SK-N-SH treated with all-trans-retinoic acid at 6 μM for 48 hours (cell line): ENCODE results near the gene KRT73.

Experiments
- ATAC-seq: fragments of 200-7000 bp; cut with Tn5 transposase; 3 replicates; pipeline ENCODE4 v1.9.1; 2020; ENCODE audit warnings: mild to moderate bottlenecking, moderate library complexity
- ARNTL ChIP-seq: fragments of 450-650 bp; formaldehyde crosslinking; IDR thresholded peaks from 2 replicates; pipeline ENCODE4 v1.5.0; 2020; ENCODE audit warnings: low read depth, mild to moderate bottlenecking, moderate library complexity, borderline replicate concordance
- BACH2 ChIP-seq: fragments of 250-450 bp; sonication (Bioruptor Pico); IDR thresholded peaks from 2 replicates; pipeline ENCODE4 v1.9.0; 2021; ENCODE audit warnings: mild to moderate bottlenecking, borderline replicate concordance
- CSDC2 ChIP-seq: fragments of 250-450 bp; sonication (Bioruptor Pico); IDR thresholded peaks from 2 replicates; pipeline ENCODE4 v1.5.0; 2020; ENCODE audit warnings: mild to moderate bottlenecking, moderate library complexity
- CSRNP3 ChIP-seq: fragments of 250-450 bp; sonication (Bioruptor Pico); IDR thresholded peaks from 2 replicates; pipeline ENCODE4 v1.5.1; 2021; ENCODE audit warnings: mild to moderate bottlenecking, moderate library complexity
- ESRRG ChIP-seq: fragments of 250-450 bp; sonication (Bioruptor Pico); IDR thresholded peaks from 2 replicates; pipeline ENCODE4 v1.6.1; 2021; ENCODE audit warnings: mild to moderate bottlenecking
- GLIS3 ChIP-seq: fragments of 250-450 bp; sonication (Bioruptor Pico); IDR thresholded peaks from 2 replicates; pipeline ENCODE4 v1.5.0; 2020; ENCODE audit warnings: mild to moderate bottlenecking, moderate library complexity
- ISL1 ChIP-seq: fragments of 250-450 bp; sonication (Bioruptor Pico); IDR thresholded peaks from 2 replicates; pipeline ENCODE4 v2.1.2; 2022; ENCODE audit warnings: mild to moderate bottlenecking, moderate library complexity
- OSR1 ChIP-seq: fragments of 250-450 bp; sonication (Bioruptor Pico); IDR thresholded peaks from 2 replicates; pipeline ENCODE4 v1.8.0; 2022; ENCODE audit warnings: moderate library complexity, mild to moderate bottlenecking, inconsistent platforms
- POU6F1 ChIP-seq: fragments of 250-450 bp; sonication (Bioruptor Pico); IDR thresholded peaks from 2 replicates; pipeline ENCODE4 v1.8.0; 2021; ENCODE audit warnings: low read depth, mild to moderate bottlenecking, moderate library complexity, borderline replicate concordance
- SNAI2 ChIP-seq: fragments of 250-450 bp; sonication (Bioruptor Pico); IDR thresholded peaks from 2 replicates; pipeline ENCODE4 v1.5.0; 2020; ENCODE audit warnings: mild to moderate bottlenecking, moderate library complexity
- TCF4 ChIP-seq: fragments of 250-450 bp; sonication (Bioruptor Pico); IDR thresholded peaks from 2 replicates; pipeline ENCODE4 v1.8.0; 2021; ENCODE audit warnings: mild to moderate bottlenecking, moderate library complexity, borderline replicate concordance
- TOX ChIP-seq: fragments of 250-450 bp; sonication (Bioruptor Pico); IDR thresholded peaks from 2 replicates; pipeline ENCODE4 v1.8.0; 2021; ENCODE audit warnings: mild to moderate bottlenecking, moderate library complexity, borderline replicate concordance
- ZC3H10 ChIP-seq: fragments of 250-450 bp; sonication (Bioruptor Pico); IDR thresholded peaks from 2 replicates; pipeline ENCODE4 v1.5.1; 2021; ENCODE audit warnings: mild to moderate bottlenecking, moderate library complexity
- ZFP3 ChIP-seq: fragments of 250-450 bp; sonication (Bioruptor Pico); IDR thresholded peaks from 2 replicates; pipeline ENCODE4 v1.5.0; 2020; ENCODE audit warnings: mild to moderate bottlenecking, moderate library complexity
- ZFP30 ChIP-seq: fragments of 450-650 bp; formaldehyde crosslinking; IDR thresholded peaks from 2 replicates; pipeline ENCODE4 v1.5.0; 2022; ENCODE audit warnings: mild to moderate bottlenecking, moderate library complexity
- ZNF565 ChIP-seq: fragments of 450-650 bp; formaldehyde crosslinking; conservative IDR thresholded peaks from 2 replicates; pipeline ENCODE4 v1.5.0; 2020; ENCODE audit warnings: low read depth, mild to moderate bottlenecking, moderate library complexity
- ZNF70 ChIP-seq: fragments of 450-650 bp; formaldehyde crosslinking; IDR thresholded peaks from 2 replicates; pipeline ENCODE4 v1.5.0; 2020; ENCODE audit warnings: mild to moderate bottlenecking, moderate library complexity
- ZNF8 ChIP-seq: fragments of 450-650 bp; formaldehyde crosslinking; IDR thresholded peaks from 2 replicates; pipeline ENCODE4 v1.5.0; 2020; ENCODE audit warnings: mild to moderate bottlenecking, moderate library complexity
- TF ChIP-seq, protein P1 (sequence below): fragments of 250-450 bp; sonication (Bioruptor Pico); IDR thresholded peaks from 2 replicates; pipeline ENCODE4 v1.5.0; 2020; ENCODE audit warnings: mild to moderate bottlenecking, moderate library complexity
- TF ChIP-seq, protein P2 (sequence below): fragments of 250-450 bp; sonication (Bioruptor Pico); IDR thresholded peaks from 2 replicates; pipeline ENCODE4 v1.8.0; 2020; ENCODE audit warnings: mild to moderate bottlenecking, moderate library complexity, borderline replicate concordance

The KRT73 gene

DNA sequence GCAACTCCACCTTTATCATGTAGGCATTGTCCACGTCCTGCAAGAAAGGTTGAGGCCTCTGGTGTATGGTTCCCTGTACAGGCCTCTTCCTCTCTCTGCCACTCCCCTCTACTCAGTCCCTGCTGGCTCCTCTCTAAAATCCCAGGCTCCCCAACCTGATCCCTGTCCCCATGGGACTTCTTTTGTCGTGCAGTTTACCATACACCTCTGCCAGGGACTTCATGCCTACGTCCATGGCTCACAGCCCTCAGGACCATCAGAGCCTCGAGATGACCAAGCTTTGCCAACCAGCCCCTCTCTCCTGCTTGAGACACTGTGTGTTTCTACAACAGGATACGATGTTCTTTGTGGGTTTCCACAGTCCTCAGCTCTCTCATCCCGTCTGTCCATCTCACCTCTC is 30.7 kb upstream of the KRT73 start:
- TF ChIP-seq ARNTL (CRISPR knock-in tag): no peak
- TF ChIP-seq TOX (CRISPR knock-in tag): no peak
- TF ChIP-seq TCF4 (CRISPR knock-in tag): no peak
- TF ChIP-seq, protein P1, sequence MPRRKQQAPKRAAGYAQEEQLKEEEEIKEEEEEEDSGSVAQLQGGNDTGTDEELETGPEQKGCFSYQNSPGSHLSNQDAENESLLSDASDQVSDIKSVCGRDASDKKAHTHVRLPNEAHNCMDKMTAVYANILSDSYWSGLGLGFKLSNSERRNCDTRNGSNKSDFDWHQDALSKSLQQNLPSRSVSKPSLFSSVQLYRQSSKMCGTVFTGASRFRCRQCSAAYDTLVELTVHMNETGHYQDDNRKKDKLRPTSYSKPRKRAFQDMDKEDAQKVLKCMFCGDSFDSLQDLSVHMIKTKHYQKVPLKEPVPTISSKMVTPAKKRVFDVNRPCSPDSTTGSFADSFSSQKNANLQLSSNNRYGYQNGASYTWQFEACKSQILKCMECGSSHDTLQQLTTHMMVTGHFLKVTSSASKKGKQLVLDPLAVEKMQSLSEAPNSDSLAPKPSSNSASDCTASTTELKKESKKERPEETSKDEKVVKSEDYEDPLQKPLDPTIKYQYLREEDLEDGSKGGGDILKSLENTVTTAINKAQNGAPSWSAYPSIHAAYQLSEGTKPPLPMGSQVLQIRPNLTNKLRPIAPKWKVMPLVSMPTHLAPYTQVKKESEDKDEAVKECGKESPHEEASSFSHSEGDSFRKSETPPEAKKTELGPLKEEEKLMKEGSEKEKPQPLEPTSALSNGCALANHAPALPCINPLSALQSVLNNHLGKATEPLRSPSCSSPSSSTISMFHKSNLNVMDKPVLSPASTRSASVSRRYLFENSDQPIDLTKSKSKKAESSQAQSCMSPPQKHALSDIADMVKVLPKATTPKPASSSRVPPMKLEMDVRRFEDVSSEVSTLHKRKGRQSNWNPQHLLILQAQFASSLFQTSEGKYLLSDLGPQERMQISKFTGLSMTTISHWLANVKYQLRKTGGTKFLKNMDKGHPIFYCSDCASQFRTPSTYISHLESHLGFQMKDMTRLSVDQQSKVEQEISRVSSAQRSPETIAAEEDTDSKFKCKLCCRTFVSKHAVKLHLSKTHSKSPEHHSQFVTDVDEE (CRISPR knock-in tag): no peak
- TF ChIP-seq, protein P2, sequence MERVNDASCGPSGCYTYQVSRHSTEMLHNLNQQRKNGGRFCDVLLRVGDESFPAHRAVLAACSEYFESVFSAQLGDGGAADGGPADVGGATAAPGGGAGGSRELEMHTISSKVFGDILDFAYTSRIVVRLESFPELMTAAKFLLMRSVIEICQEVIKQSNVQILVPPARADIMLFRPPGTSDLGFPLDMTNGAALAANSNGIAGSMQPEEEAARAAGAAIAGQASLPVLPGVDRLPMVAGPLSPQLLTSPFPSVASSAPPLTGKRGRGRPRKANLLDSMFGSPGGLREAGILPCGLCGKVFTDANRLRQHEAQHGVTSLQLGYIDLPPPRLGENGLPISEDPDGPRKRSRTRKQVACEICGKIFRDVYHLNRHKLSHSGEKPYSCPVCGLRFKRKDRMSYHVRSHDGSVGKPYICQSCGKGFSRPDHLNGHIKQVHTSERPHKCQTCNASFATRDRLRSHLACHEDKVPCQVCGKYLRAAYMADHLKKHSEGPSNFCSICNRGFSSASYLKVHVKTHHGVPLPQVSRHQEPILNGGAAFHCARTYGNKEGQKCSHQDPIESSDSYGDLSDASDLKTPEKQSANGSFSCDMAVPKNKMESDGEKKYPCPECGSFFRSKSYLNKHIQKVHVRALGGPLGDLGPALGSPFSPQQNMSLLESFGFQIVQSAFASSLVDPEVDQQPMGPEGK (CRISPR knock-in tag): no peak
- no peak for TF ChIP-seq SNAI2 (CRISPR knock-in tag)
- no peak for TF ChIP-seq ZFP3 (CRISPR knock-in tag)
- no peak for TF ChIP-seq ZFP30 (CRISPR knock-in tag)
- no peak for TF ChIP-seq CSRNP3 (CRISPR knock-in tag)
- no peak for TF ChIP-seq OSR1
- TF ChIP-seq GLIS3 (CRISPR knock-in tag): no peak
- TF ChIP-seq, all 23 proteins: peak for 0
- ATAC-seq: no peak

DNA sequence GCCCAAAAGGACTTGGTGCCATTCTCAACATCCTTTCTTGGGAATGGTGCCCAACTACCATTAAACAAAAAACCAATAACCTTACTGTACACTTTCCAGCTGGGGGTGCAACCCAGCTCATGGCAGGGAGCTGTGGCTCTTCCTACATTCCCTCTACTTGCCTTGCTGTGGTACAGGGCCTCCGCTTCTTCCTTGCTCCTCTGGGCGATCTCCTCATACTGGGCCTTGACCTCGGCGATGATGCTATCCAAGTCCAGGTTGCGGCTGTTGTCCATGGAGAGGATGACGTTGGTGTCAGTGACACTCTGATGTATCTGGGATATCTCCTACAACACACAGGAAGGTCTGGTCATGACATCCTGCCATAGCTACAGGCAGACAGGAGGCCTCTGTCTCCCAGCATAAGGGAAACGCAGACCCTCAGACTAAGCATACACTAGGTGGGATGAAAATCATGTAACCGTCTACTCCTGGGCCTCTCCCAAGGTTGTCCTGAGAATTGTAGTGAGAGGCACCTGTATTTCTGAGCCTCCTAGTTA is 29.7 kb upstream of the KRT73 start:
- TF ChIP-seq POU6F1 (CRISPR knock-in tag) (no peak), TCF4 (CRISPR knock-in tag) (no peak), ZFP3 (CRISPR knock-in tag) (no peak), BACH2 (CRISPR knock-in tag) (no peak), ZNF565 (CRISPR knock-in tag) (no peak), ZNF70 (CRISPR knock-in tag) (no peak), SNAI2 (CRISPR knock-in tag) (no peak), TOX (CRISPR knock-in tag) (no peak), ESRRG (CRISPR knock-in tag) (no peak), ISL1 (CRISPR knock-in tag) (no peak), ZFP30 (CRISPR knock-in tag) (no peak), CSRNP3 (CRISPR knock-in tag) (no peak), CSDC2 (CRISPR knock-in tag) (no peak), ZC3H10 (CRISPR knock-in tag) (no peak), GLIS3 (CRISPR knock-in tag) (no peak), ZNF8 (CRISPR knock-in tag) (no peak), ARNTL (CRISPR knock-in tag) (no peak)
- TF ChIP-seq, protein P2 (CRISPR knock-in tag): no peak
- TF ChIP-seq, protein P1 (CRISPR knock-in tag): no peak
- no peak for ATAC-seq
